ENCODE data around the gene CSRNP3. TPM values are rescaled to one million over a fixed set of nuclear protein-coding genes. Genes with fewer than 3 reads are reported as not detected.
"Not testable (repeated sequence)": the region's sequence is repeated elsewhere in the genome, so short reads cannot be mapped to it uniquely, and the experiment has no call there.

The CSRNP3 gene
- total and polyA plus RNA-seq, 12 donors = 1.3 to 20.1 (median 4.9) TPM

DNA sequence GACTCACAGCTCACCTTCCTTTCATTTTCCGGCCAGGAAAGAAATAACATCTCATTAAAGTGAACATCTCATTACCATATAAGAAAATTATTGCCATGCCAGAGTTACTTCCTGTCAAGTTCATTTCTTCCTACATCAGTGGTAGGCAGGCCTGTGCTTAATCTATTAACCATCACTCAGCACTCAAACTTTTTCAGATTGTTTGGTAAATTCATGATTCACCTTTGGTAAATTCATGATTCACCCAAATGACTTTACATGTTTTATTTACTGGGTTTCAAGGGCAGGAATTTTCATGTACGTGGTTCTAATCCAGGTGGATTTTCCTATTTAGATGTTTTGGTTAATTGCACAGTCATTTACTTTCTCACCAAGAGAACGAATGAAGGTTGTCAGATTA, 116.5 kb downstream of the CSRNP3 start:
- peaks cover 10 to 19% of the 10 kb centered on the region in 2 donors for H3K4me1 ChIP-seq (replicated peaks in 1 of 2)
- no peaks in the 10 kb centered on the region for H3K9me3 ChIP-seq (replicated peaks in 1 of 3)
- no peak overlapping the region for H3K27ac ChIP-seq
- H3K4me3 ChIP-seq = no peak overlapping the region
- intact Hi-C loops (cut with DNase I) = no loop called here
- TF ChIP-seq POLR2A (IDR thresholded peaks at IDR 0.05) = no peak
- TF ChIP-seq, protein P1, sequence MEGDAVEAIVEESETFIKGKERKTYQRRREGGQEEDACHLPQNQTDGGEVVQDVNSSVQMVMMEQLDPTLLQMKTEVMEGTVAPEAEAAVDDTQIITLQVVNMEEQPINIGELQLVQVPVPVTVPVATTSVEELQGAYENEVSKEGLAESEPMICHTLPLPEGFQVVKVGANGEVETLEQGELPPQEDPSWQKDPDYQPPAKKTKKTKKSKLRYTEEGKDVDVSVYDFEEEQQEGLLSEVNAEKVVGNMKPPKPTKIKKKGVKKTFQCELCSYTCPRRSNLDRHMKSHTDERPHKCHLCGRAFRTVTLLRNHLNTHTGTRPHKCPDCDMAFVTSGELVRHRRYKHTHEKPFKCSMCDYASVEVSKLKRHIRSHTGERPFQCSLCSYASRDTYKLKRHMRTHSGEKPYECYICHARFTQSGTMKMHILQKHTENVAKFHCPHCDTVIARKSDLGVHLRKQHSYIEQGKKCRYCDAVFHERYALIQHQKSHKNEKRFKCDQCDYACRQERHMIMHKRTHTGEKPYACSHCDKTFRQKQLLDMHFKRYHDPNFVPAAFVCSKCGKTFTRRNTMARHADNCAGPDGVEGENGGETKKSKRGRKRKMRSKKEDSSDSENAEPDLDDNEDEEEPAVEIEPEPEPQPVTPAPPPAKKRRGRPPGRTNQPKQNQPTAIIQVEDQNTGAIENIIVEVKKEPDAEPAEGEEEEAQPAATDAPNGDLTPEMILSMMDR (IDR thresholded peaks at IDR 0.05) = no peak
- no peaks in the 10 kb centered on the region for H3K36me3 ChIP-seq (replicated peaks in 1 of 2)
- DNase-seq = no peak
- no peaks in the 10 kb centered on the region for H3K27me3 ChIP-seq
- 80 to 86% (median 83%) methylated on average over 3 of the region's 3 CpGs for WGBS, 4 donors

DNA sequence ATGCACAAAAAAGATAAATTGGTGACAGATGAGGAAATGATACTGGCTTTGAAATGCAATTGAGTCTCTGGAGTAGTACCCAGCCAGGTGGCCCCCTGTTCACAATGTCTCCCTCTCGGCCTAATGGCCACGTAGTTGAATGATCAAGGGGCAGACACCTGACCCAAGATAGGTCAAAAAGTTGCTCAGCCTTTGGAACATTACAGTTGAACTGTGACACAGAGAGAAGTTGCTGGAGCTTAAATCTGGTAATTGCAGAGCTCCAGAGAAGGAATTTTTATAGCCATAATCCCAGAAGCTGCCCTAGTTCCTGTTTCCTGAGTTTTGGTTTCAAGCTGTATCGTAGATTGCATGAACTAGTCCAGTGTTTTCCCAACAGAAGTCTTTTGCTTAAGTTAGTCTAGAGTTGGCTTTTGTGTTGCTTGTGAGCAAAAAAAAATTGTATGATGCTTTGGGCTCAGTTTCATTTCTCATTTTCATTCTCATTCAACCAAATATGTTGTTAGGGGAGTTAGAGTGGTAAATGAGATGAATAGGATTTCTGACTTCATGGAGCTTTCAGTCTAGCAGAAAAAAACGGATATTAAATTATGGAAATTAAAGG, 117.9 kb downstream of the CSRNP3 start:
- Histone ChIP-seq H3K27ac (no peak overlapping the region), H3K4me1 (replicated peaks in 1 of 2) (peaks cover 10 to 13% of the 10 kb centered on the region in 2 donors), H3K9me3 (replicated peaks in 1 of 3) (no peaks in the 10 kb centered on the region), H3K27me3 (no peaks in the 10 kb centered on the region), H3K4me3 (no peak overlapping the region), H3K36me3 (replicated peaks in 1 of 2) (no peaks in the 10 kb centered on the region)
- no peak for DNase-seq
- TF ChIP-seq POLR2A (IDR thresholded peaks at IDR 0.05) = no peak
- TF ChIP-seq, protein P1 (IDR thresholded peaks at IDR 0.05) = no peak
- intact Hi-C loops (cut with DNase I) = no loop called here
- WGBS, 4 donors = 66 to 83% (median 77%) methylated on average over 4 of the region's 4 CpGs

DNA sequence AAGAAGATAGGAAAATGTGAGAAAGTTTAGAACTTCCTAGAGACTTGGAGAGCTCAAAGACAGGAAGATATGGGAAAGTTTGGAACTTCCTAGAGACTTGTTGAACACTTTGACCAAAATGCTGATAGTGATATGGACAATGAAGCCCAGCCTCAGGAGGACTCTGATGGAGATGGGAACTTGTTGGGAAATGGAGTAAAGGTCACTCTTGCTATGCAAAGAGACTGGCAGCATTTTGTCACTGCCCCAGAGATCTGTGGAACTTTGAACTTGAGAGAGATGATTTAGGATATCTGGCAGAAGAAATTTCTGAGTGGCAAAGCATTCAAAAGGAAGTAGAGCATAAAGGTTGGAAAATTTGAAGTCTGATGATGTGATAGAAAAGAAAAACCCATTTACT, 121.5 kb downstream of the CSRNP3 start:
- intact Hi-C loops (cut with DNase I); H3K9me3 ChIP-seq (replicated peaks in 1 of 3); H3K4me1 ChIP-seq (replicated peaks in 1 of 2); DNase-seq; H3K27me3 ChIP-seq; H3K36me3 ChIP-seq (replicated peaks in 1 of 2); H3K27ac ChIP-seq; H3K4me3 ChIP-seq: not testable (repeated sequence)

DNA sequence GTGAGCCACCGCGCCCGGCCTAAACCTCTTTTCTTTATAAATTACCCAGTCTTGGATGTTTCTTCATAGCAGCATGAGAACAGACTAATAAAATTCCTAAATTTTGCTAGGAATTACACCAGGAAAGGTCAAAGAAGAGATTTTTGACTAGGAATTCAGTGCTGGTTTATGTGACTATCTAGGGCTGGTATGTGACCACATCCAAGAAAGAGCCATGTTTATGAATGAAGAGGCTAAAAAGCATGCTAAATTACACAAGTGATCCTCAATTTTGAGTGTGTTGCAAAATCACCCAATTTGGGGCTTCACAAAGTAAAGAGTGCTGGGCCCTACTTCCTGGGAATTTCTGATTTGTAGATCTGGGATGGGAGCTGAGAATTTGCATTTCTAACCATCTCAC, 123.6 kb downstream of the CSRNP3 start:
- WGBS, 4 donors = 94 to 100% (median 98%) methylated on average over 3 of the region's 3 CpGs
- peaks cover 0 to under 1% of the 10 kb centered on the region in 2 donors for H3K4me1 ChIP-seq (replicated peaks in 1 of 2)
- no peak overlapping the region for H3K4me3 ChIP-seq
- intact Hi-C loops (cut with DNase I) = no loop called here
- no peaks in the 10 kb centered on the region for H3K9me3 ChIP-seq (replicated peaks in 1 of 3)
- no peak overlapping the region for H3K27ac ChIP-seq
- TF ChIP-seq POLR2A (IDR thresholded peaks at IDR 0.05) = no peak
- TF ChIP-seq, protein P1 (IDR thresholded peaks at IDR 0.05) = no peak
- H3K36me3 ChIP-seq (replicated peaks in 1 of 2) = no peaks in the 10 kb centered on the region
- DNase-seq = no peak
- H3K27me3 ChIP-seq = no peaks in the 10 kb centered on the region

DNA sequence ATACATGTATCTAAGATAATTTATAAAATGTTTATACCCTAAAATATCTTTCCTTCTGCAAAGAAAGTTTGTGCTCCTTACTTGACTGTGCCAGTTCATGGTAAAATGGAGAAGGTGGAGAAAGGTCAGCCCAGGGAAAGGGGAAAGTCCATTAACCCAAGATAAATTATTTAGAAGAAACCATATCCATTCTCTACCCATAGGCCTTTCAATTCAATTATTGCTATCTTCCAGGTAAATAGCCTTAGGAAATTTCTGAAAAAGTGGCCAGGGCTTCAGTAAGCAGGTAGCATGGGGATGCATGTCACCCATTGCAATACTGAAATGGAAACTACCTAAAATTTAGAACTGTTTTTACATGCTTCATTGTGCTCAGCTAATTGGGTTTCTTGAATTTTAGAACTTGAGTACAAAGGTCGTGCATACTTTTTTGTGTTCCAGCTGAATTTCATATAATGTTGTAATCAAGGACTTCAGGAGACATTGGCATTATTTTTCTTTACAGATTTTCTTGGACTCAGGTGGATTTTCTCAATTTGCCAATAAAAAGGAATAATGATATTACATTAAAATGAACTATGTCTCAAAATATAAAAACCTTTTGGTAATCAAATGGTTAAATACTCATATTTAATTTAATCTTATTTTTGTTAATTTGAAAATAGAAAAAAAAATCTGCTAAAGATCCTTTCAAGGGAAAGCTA, 124.9 kb downstream of the CSRNP3 start:
- TF ChIP-seq, protein P1 (IDR thresholded peaks at IDR 0.05) = no peak
- no peak for TF ChIP-seq POLR2A (IDR thresholded peaks at IDR 0.05)
- H3K27ac ChIP-seq = no peak overlapping the region
- no peaks in the 10 kb centered on the region for H3K9me3 ChIP-seq (replicated peaks in 1 of 3)
- H3K4me1 ChIP-seq (replicated peaks in 1 of 2) = no peaks in the 10 kb centered on the region
- H3K27me3 ChIP-seq = no peaks in the 10 kb centered on the region
- 85 to 97% (median 90%) methylated on average over 1 of the region's 1 CpG for WGBS, 4 donors
- no peak for DNase-seq
- H3K36me3 ChIP-seq (replicated peaks in 1 of 2) = no peaks in the 10 kb centered on the region
- no peak overlapping the region for H3K4me3 ChIP-seq
- intact Hi-C loops (cut with DNase I) = no loop called here
